A549 treated with CORT108297 at 1 μM for 4 hours (cell line): ENCODE measurements around the gene TRIM68. TPM values are rescaled to one million over a fixed set of nuclear protein-coding genes. Genes with fewer than 3 reads are reported as not detected.

Source experiments
- total RNA-seq: library from RNA; stranded (reverse); fragments of 200-300 nt; extraction: Qiagen RNA extraction; gene quantifications from 5 replicates; pipeline ENCODE4 v1.2.3, GENCODE V29; 2022

Gene TRIM68
- 8.3 to 10.6 TPM (median 8.9 TPM) in 5 replicates for total RNA-seq

DNA sequence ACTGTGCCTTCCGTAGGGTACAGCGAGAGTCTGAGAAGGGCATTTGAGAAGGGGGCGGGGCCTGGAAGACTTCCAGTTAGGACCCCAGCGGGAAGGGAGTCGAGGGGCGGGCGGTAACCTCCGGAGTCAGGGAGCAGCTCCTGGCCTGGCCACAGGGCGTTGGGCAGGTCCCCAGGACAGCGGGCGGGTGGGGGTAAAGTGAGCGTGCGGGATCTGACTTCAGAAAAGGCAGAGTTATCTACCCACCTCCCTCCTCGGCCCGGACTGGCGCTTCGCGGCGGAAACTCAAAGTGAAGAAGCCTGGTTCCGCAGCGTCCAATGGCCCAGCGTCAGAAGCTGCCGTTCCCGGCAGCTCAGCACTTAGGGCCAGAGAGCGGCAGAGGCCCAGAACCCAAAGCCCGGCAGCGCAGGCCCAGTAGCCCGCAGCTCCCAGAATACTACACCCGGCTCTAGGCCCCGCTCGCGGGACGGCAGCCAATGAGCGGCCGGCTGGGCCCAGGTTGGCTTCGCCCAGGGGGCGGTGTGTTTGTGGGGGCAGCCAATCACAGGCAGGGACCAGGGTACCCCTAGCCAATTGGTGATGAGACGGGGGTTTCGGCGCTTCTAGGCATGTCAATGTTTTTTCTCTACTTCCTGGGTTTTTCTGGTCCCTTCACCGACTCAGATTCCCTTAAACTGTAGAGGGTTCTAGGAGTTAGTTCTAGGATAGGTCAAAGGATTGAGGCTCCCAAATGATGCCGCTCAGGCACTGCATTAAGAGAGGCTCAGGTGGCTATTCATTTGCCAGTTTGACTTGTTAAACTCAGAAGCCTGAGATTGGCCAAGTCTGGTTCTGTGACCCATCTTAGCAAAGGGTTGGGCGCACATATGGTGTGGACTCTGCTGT, at the start of gene TRIM68:
Gene TRIM68 (minus strand): TSS at position 451 of the 886 bp plus-strand sequence. CDS start 2,727 bp downstream, outside the sequence.

DNA sequence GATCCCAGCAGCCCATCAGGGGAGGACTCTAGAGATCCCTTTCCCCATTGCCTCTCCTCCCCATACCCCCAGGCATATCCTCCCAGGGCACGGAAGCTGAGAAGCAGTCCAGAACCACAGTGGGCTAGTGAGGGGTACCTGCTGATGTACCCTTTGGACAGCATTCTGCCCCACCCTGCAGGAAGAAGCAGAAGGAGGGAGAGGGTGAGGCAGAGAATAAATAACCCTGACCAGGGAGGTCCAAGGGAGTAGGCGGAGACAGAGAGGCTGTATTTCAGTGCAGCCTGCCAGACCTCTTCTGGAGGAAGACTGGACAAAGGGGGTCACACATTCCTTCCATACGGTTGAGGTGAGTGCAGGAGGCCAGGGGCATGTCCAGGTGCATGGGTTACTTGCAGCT, 35.7 kb upstream of the TRIM68 start, which contains the start of gene OR51E1:
Gene OR51E1 (plus strand): TSS at position 301 of the 400 bp plus-strand sequence. CDS start 8,545 bp downstream, outside the sequence.

DNA sequence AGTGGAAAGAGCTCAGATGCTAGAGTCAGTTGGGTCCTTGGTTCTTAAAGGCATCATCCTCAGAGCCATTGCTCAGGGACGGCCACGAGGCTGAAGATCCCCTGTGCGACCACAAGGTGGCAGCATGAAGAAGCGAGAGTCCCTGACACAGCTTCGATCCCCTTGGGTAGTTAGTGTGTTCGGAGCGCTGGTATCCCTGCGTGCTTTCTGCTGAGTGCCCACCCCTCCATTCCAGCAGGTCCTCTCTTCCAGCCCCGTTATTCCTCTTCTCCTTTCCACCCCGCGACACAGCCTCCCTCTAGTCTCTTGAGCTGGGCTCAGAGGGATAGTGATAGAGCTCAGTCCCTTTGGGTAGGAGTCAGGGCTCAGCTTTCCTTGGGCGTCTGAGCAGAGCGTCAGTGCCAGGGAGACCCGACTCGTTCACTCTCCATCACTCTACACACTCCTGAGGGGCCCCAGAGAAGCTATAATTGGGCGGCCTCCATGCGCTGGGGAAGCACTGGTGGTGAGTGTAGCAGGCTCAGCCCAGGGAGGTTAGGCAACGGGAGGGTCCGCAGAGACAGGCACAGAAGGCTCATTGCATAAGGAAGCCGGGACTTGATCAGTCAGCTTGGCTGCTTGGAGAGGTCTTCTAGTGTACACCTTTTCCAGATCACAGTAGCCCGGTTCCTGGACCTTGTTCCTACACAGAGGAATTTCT, 29.1 kb upstream of the TRIM68 start, which contains the start of gene OR51D1:
Gene OR51D1 (plus strand): TSS at position 516 of the 700 bp plus-strand sequence. CDS start 2,314 bp downstream, outside the sequence.

DNA sequence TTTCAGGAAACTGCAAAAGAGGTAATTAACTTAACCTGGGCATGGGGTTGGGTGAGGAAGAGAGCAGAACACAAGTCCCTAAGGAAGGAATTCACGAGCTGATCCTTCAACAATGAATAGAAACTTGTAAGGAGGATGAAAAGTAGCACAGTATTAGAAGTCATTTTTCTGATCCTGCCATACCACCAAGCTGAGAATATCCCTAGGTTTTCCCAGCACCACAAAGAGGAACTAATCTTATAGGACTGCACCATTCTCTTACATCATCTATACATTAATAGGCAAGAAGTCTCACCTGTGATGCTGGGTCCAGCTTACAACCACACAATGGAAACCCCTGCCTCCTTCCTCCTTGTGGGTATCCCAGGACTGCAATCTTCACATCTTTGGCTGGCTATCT, 14.3 kb downstream of the TRIM68 start, which contains the start of gene OR52I1:
Gene OR52I1 (plus strand): TSS at position 301 of the 400 bp plus-strand sequence. CDS start 0 bp downstream, at position 301.

GRCh38 chr11:4581443-4581842, 26.6 kb downstream of the TRIM68 start, which contains the start of gene OR52I2:
OR52I2 (plus strand) TSS chr11:4581743.

Other genes with a start within 250 kb of the TRIM68 start
- gene OR52B4, start 239.8 kb downstream of the TRIM68 start, total RNA-seq = not detected in 5 replicates
- 20.9 to 22.6 TPM (median 21.9 TPM) in 5 replicates for gene TRIM21, start 214.5 kb downstream of the TRIM68 start, total RNA-seq
- gene OR52K2, start 158.9 kb downstream of the TRIM68 start, total RNA-seq = not detected in 5 replicates
- gene OR52K1, start 125.6 kb downstream of the TRIM68 start, total RNA-seq = not detected in 5 replicates
- not detected in 5 replicates for gene OR52M1, start 63.0 kb downstream of the TRIM68 start, total RNA-seq
- not detected in 5 replicates for gene OR52I2, start 26.5 kb downstream of the TRIM68 start, total RNA-seq
- not detected in 5 replicates for gene OR52I1, start 14.2 kb downstream of the TRIM68 start, total RNA-seq
- not detected in 5 replicates for gene OR51D1, start 29.2 kb upstream of the TRIM68 start, total RNA-seq
- gene OR51E1, start 35.8 kb upstream of the TRIM68 start, total RNA-seq = not detected in 5 replicates
- not detected in 5 replicates for gene OR51E2, start 89.6 kb upstream of the TRIM68 start, total RNA-seq
- 0.14 TPM in 1 of 5 replicates, not detected in the others for gene MMP26, start 96.6 kb upstream of the TRIM68 start, total RNA-seq
- not detected in 5 replicates for gene OR51F1, start 161.7 kb upstream of the TRIM68 start, total RNA-seq
- gene OR52R1, start 196.1 kb upstream of the TRIM68 start, total RNA-seq = not detected in 5 replicates
- gene OR51F2, start 213.1 kb upstream of the TRIM68 start, total RNA-seq = not detected in 5 replicates
- gene OR51S1, start 241.0 kb upstream of the TRIM68 start, total RNA-seq = not detected in 5 replicates